Measurements from ENCODE around the gene ZDHHC11.
"Not testable (repeated sequence)": the region's sequence is repeated elsewhere in the genome, so short reads cannot be mapped to it uniquely, and the experiment has no call there.

Gene ZDHHC11

DNA sequence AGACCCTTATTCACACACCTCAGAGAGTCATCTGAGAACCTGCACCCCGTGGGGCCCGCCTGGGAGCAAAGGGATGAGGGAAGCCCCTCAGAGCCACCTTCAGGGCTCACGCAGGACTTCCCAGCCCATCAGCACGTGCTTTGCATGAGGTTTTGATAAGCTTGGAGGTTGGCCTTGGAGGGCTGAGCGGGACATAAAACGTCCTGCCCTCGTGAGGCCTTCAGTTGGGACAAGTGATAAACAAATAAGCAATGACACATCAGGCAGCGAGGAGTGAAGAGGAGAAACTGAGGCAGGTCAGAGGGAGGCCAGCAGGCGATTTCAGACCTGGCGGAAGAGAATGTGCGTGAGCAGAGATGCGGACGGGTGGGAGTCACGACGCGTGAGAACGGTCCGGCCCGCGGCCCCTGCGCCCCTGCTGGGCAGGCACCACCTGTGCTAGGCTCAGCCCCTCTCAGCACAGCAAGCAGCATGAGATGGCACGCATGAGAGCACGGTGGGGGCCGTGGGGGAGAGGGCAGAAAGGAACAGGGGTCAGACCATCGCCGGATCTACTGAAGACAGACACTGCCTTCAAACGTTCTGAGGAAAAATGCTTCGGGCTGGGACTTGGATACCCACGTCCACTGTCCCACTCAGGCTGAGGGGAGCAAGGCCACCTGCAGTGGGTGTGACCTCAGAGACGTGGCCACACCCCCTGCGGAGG lies 78.8 kb downstream of the ZDHHC11 start:
- not testable (repeated sequence) for ATAC-seq (replicated peaks); H3K9me3 Mint-ChIP-seq; H3K27ac Mint-ChIP-seq; H3K27me3 Mint-ChIP-seq; H3K36me3 Mint-ChIP-seq; DNase-seq; H3K4me1 Mint-ChIP-seq; H3K4me3 Mint-ChIP-seq

DNA sequence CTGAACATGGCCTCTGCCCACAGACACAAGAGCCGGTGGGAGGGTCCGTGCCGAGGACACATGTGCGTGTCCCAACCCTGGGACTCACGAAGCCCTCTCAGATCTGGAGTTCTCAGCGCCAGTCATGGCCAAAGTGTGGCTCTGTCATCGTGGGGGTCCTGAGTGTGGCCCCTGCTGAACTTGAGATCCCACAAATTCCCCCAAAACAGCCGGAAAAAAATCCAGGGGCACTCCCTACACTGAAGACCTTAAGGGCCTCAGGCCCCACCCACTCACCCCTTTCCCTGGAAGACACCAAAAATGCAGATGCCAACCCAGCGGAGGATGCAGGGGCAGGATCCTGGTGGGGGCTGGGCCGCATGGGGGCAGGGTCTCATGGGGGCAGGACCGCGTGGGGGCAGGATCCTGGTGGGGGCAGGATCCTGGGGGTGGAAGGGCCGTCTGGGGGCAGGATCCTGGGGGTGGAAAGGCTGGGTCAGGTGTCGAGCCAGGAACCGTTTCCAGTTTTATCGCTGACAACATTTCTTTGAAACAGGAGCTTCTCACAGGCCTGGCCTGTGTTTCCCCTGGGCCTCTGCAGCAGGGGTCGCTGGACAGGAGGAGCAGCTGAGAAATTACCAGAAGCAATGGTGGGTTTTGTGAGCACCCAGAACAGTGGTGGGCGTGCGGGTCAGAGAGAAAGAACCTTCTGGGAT lies 79.6 kb downstream of the ZDHHC11 start:
- H3K27me3 Mint-ChIP-seq: peaks cover 4 to 12% of the 10 kb centered on the region in 2 donors
- not testable (repeated sequence) for H3K4me3 Mint-ChIP-seq; DNase-seq; H3K4me1 Mint-ChIP-seq; H3K9me3 Mint-ChIP-seq; ATAC-seq (replicated peaks); H3K36me3 Mint-ChIP-seq; H3K27ac Mint-ChIP-seq

DNA sequence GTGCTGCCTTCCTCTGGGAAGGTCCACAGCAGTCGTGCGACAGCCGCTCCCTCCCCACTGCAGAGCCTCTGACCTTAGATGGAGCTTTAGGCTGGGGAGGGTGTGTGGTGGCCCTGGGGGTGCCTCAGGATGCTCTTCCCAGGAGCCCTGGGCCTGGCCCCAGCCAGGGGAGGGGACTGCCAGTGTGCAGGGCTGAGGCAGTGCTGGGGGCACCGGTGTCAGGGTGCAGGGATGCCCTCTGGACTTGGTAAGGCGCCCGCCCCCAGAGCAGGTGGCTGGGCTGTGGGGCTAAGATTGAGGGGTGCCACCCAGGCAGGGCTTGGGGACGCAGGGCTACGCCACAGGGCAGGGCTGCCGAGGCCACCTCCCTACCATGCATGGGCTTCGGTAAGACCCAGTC lies 80.2 kb downstream of the ZDHHC11 start:
- not testable (repeated sequence) for H3K27ac Mint-ChIP-seq; ATAC-seq (replicated peaks); H3K36me3 Mint-ChIP-seq; DNase-seq; H3K4me3 Mint-ChIP-seq; H3K9me3 Mint-ChIP-seq; H3K4me1 Mint-ChIP-seq
- peaks cover 4 to 18% of the 10 kb centered on the region in 2 donors for H3K27me3 Mint-ChIP-seq

DNA sequence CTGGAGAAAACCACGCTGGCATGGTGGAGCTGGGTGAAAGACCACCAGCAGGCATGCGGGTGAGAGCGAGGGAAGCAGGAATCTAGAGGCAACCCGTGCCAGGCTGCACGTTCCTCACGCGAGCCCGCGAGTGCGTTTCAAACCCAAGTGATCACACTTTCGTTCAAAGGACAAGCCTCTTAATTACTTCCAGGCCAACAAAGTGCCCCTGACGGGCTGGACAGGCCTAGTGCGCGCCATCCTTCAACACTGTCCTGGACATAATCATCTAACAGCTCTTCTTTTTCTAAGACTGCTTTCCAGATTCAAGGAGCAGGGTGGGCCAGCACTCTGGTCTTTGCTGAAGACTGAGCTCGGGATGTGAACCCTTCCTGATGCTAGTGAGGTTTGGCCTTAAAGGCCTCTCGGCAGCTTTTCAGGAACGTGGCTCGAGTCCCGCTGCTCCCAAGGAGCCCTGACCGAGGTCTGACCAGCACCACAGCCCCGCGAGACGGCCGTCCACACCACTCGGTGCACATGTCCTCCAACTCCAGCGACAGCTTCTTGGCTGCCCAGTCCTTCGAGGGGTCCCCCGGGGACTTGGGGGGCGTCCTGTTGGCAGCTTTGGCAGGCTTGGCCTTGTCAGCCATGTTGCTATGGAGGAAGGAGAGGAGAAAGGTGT lies 81.2 kb downstream of the ZDHHC11 start:
- ATAC-seq (replicated peaks); H3K4me1 Mint-ChIP-seq; H3K36me3 Mint-ChIP-seq; DNase-seq; H3K27ac Mint-ChIP-seq; H3K4me3 Mint-ChIP-seq; H3K9me3 Mint-ChIP-seq: not testable (repeated sequence)
- H3K27me3 Mint-ChIP-seq: peaks cover 4 to 18% of the 10 kb centered on the region in 2 donors

DNA sequence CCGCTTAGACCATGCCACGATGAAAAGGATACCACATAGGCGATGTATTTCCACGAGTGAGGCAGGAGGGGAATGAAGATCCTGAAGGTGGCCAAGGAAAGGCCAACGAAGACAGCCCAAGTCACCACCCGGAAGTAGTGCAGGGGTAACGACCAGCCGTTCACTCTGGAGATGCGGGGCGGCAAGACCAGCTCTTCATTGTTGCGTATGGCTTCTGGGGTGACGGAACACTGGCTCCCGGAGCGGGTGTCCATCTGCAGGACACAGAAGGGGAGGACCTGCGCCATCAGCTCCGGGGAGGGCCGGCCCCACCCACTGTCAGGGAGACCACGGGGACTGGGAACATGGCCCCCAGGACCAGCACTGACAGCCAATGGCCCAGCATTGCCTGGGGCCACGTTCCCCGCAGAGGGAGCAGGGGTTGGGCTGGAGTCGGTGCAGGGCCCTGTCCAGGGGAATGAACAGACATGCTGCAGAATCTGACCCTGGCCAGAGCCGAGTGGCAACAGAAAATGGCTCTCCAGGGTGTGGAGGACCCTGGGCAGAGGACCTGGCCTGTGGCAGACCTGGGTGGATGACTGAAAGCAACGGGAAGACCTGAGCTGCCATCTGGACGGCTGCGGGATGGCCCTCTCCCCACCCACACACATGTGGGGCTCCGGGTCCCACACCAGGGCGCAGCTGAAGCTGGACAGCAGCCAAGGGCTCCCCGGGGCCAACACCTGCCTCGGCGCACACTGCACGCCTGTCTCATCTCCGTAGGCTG lies 83.9 kb downstream of the ZDHHC11 start:
- no peak for DNase-seq
- Mint-ChIP-seq H3K36me3 (no peaks in the 10 kb centered on the region), H3K27ac (no peak overlapping the region)

DNA sequence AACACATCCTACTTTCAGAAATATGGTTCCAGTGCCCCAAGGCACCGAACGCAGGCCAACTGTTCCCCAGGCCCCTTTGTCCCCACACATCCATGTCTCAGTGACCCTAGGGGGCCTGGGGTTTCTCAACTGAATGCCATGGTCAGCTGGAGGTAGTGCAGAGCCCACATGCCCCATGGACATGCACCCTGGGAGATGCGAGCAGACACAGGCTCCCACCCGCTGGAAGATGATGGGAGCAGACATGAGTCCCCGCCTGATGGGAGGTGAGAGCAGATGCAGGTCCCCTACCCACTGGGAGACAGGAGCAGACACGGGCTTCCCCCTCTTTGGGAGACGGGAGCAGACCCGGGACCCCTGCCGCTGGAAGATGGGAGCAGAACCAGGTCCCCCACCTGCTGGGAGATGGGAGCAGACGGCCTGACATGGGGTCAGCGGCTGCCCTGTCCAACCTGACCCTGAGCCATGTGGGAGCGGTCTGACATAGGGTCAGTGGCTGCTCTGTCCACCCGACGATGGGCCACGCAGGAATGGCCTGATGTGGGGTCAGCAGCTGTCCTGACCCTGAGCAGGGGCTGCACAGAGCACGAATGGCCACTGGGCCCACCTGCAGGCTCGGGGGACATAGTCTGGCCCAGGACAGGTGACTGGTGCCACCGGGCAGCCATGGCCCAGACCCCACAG lies 84.7 kb downstream of the ZDHHC11 start:
- Mint-ChIP-seq H3K9me3 (peaks cover 6 to 7% of the 10 kb centered on the region in 2 donors), H3K4me3 (no peak overlapping the region), H3K36me3 (no peaks in the 10 kb centered on the region), H3K27ac (no peak overlapping the region), H3K27me3 (peaks cover 8 to 23% of the 10 kb centered on the region in 2 donors), H3K4me1 (no peaks in the 10 kb centered on the region)
- ATAC-seq (replicated peaks): no peak
- no peak for DNase-seq

More for the DNA sequence above, 83.9 kb downstream of the ZDHHC11 start:
- H3K9me3 Mint-ChIP-seq: peaks cover 6 to 7% of the 10 kb centered on the region in 2 donors
- H3K4me3 Mint-ChIP-seq: no peak overlapping the region
- ATAC-seq (replicated peaks): no peak
- H3K27me3 Mint-ChIP-seq: peaks cover 8 to 16% of the 10 kb centered on the region in 2 donors
- no peaks in the 10 kb centered on the region for H3K4me1 Mint-ChIP-seq

DNA sequence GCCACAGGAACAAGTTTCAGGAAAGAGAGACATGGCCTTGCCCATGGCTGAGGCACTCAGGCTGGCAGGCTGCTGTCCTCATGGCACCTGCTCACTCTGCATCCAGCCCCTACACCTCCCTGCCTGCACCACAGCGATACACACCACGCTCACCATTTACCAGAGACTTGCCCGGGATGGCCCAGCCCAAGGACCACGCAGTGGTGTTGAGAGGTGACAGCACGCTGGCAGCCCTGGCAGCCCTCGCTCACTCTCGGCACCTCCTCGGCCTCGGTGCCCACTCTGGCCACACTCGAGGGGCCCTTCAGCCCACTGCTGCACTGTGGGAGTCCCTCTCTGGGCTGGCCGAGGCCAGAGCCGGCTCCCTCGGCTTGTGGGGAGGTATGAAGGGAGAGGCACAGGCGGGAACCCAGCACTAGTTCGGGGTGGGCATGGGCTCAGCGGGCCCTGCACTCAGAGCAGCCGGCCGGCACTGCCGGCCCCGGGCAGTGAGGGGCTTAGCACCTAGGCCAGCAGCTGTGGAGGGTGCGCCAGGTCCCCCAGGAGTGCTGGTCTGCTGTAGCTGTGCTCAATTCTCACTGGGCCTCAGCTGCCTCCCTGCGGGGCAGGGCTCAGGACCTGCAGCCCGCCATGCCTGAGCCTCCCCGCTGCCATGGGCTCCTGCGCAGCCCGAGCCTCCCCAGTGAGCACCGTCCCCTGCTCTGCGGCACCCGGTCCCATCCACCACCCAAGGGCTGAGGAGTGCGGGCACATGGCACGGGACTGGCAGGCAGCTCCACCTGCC lies 86.6 kb downstream of the ZDHHC11 start:
- no peak overlapping the region for H3K4me3 Mint-ChIP-seq
- H3K27me3 Mint-ChIP-seq: peaks cover 13 to 27% of the 10 kb centered on the region in 2 donors
- H3K27ac Mint-ChIP-seq: no peak overlapping the region
- no peaks in the 10 kb centered on the region for H3K36me3 Mint-ChIP-seq
- ATAC-seq (replicated peaks) (peak in 1 of 2 donors; percentile 4), DNase-seq (no peak)
- H3K4me1 Mint-ChIP-seq: no peaks in the 10 kb centered on the region
- peaks cover 6 to 7% of the 10 kb centered on the region in 2 donors for H3K9me3 Mint-ChIP-seq

DNA sequence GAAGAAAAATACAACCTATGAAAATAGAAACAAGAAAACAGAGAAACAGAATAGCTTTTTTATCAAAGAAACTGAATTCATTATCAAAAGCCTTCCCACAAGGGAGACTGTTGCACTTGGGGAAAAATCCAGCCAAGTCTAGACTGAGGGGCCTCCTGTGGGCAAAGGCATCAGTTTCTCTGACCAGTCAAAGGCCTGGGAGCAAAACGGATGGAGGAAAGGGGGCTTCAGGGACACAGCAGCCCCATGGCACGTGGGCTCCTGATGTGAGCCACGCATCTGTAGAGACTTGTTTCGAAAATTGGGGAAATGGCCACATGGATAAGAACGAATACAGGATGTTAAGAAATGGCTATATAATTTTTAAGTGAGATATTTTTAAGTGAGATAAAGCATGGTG lies 87.4 kb downstream of the ZDHHC11 start:
- Mint-ChIP-seq H3K27me3 (peaks cover 13 to 35% of the 10 kb centered on the region in 2 donors), H3K4me3 (no peak overlapping the region), H3K36me3 (no peaks in the 10 kb centered on the region), H3K27ac (no peak overlapping the region), H3K4me1 (no peaks in the 10 kb centered on the region), H3K9me3 (peaks cover 6 to 7% of the 10 kb centered on the region in 2 donors)
- DNase-seq (no peak), ATAC-seq (replicated peaks) (no peak)

DNA sequence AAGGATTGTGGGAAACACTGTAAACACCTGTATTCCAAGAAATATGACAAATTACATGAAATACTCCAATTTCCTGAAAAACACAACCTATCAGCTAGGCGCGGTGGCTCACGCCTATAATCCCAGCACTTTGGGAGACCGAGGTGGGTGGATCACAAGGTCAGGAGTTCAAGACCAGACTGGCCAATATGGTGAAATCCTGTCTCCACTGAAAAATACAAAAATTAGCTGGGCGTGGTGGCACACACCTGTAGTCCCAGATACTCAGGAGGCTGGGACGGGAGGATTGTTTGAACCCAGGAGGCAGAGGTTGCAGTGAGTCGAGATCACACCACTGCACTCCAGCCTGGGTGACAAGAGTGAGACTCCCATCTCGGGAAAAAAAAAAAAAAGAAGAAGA lies 87.8 kb downstream of the ZDHHC11 start:
- H3K36me3 Mint-ChIP-seq; H3K27ac Mint-ChIP-seq; H3K9me3 Mint-ChIP-seq; H3K4me1 Mint-ChIP-seq; DNase-seq; H3K4me3 Mint-ChIP-seq; ATAC-seq (replicated peaks): not testable (repeated sequence)
- peaks cover 13 to 37% of the 10 kb centered on the region in 2 donors for H3K27me3 Mint-ChIP-seq

DNA sequence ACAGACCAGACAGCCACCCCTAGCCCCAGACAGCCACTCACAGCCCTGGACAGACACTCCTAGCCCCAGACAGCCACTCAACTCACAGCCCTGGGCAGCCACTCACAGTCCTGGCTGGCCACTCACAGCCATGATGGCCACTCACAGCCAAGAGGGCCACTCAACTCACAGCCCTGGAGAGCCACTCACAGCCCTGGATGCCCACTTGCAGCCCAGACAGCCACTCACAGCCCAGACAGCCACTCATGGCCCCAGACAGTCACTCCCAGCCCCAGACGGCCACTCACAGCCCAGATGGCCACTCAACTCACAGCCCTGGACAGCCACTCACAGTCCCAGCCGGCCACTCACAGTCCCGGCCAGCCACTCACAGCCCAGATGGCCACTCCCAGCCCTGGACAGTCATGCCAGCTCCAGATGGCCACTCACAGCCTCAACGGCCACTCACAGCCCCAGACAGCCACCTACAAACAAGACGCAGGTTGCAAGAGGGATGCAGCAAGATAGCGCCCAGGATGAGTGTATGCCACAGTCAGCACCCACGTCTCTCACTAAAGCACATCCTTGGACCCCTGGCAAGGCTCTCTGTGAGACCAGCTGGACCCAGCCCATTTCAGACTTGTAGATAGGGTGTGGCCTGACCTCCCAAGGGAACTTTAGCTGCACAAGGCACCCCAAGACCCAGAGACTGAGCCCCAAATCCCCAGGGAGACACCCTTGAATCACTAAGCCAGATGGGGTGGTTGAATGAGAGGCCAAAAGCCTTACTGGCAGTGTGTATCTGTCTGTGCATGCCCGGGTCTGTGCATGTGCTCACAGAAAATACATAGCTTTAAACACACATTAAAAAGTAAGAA lies 88.7 kb downstream of the ZDHHC11 start:
- H3K4me1 Mint-ChIP-seq: no peaks in the 10 kb centered on the region
- H3K4me3 Mint-ChIP-seq: no peak overlapping the region
- DNase-seq (no peak), ATAC-seq (replicated peaks) (no peak)
- H3K27me3 Mint-ChIP-seq: peaks cover 17 to 45% of the 10 kb centered on the region in 2 donors
- no peaks in the 10 kb centered on the region for H3K36me3 Mint-ChIP-seq
- H3K27ac Mint-ChIP-seq: no peak overlapping the region
- H3K9me3 Mint-ChIP-seq: peaks cover 6 to 7% of the 10 kb centered on the region in 2 donors

DNA sequence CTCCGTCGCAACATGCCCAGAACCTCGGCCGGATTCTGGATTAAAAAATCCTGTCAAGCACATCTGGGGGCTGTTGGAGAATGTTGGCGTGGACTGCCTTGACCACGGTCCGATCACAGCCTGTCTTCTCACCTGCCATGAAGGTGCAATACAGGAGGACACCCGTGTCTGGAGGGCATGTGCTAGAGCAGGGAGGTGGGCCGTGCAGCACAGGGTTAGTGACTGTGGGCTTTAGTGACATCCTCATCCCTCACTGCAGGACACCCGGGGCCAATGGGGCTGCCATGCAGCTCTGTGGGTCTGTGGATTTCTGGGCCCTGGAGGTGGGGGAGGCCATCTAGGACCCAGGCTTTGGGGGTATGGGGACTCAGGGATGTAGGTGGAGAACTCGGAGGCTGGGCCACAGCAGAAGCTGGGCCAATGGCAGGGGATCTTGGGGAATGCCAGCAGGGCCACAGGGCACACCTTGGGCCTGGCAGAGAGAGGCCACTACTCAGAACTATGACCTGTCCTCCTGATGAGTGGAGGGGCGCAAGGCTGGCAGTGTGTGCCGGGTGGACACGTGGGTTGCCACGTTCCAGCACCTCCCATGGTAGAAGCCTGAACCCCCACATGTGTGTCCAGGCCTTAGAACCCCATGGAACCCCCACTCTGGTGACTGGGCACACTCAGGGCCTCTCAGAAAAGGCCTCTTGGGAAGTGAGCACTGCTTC lies 89.6 kb downstream of the ZDHHC11 start:
- H3K4me3 Mint-ChIP-seq: no peak overlapping the region
- ATAC-seq (replicated peaks) (no peak), DNase-seq (no peak)
- H3K27me3 Mint-ChIP-seq: peaks cover 13 to 48% of the 10 kb centered on the region in 2 donors
- H3K36me3 Mint-ChIP-seq: no peaks in the 10 kb centered on the region
- peaks cover 6% of the 10 kb centered on the region in 2 donors for H3K9me3 Mint-ChIP-seq
- H3K27ac Mint-ChIP-seq: no peak overlapping the region
- no peaks in the 10 kb centered on the region for H3K4me1 Mint-ChIP-seq

Data from stimulated activated naive B cell treated with anti-CD40 and anti-IgM and Interleukin-4, amounts not matched to agents 10 μg/mL and 1 μg/mL and 100 μg/mL, for 72 hours (primary cell).